Measurements from ENCODE around the gene LDLRAD2.

DNA sequence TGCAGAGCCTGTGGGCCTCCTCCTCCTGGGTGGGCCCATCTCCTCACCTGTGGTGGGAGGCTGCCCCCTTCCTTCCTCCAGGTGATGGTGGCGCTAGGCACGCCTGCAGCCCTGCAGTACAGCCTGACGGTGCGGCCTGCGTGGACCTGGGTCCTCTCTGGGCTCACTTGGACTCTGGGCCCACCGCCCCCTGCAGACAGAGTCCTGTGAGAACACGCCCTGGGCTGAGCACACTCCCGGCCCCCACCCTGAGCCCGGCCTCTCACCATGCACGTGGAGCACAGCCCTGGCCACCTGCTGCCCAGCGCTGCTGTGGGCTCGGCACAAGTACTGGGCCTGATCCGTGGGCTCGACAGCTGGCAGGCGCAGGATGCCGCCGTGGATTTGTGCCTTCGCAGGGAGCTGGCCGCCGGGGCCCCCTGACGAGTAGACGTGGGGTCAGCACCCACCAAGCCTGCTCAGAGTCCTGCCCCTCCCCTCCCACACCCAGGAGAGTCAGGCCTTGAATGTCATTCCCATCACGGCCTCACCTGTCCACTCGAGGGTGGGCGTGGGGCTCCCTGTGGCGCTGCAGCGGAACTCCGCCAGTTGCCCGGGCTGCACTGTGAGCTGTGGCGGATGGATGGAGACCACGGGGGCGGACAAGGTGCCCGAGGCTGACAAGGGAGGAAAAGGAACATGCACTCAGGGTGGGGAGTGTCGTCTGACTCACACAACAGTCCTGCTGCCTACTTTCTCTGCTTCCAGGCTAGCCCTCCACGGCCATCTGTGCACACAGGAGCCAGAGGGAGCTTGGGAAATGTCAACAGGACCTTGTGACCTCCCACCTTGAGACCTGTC, 43.4 kb downstream of the LDLRAD2 start:
- no peak for TF ChIP-seq POLR2A (IDR thresholded peaks at IDR 0.05; ENCODE audit: low read depth, low read length)
- no peak for TF ChIP-seq POLR2AphosphoS5 (IDR thresholded peaks at IDR 0.05; ENCODE audit: low read depth, low read length)
- TF ChIP-seq TAF1 (IDR thresholded peaks at IDR 0.05; ENCODE audit: borderline replicate concordance, low read depth, low read length) = no peak
